Measurements from ENCODE around the gene CNPY1. TPM values are rescaled to one million over a fixed set of nuclear protein-coding genes. Genes with fewer than 3 reads are reported as not detected.

CNPY1 gene
- total and polyA plus RNA-seq, 2 donors (not counting 1 experiment from before 2014, with no cell fraction given), result not detected

DNA sequence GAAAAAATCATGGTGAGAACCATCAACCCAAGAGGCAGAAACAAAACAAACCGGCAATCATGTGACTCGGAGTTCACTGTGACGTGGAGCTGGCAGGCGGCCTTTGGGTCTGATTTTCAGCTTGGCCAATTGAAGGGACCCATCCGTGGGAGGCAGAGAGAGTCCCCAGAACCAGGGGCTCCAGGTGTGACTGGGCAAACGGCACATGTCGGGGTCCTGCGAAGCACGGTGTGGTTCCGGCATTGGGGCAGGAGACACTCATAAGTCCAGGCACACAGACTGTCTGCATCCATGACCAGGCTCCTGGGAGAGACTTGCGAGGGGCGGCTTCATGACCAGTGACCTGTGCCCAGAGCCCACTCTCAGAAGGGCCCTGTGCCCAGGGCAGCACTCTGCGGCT lies 12.6 kb upstream of the CNPY1 start:
- H2AFZ ChIP-seq (ENCODE audit: insufficient read depth, low read depth, low read length, poor library complexity, severe bottlenecking), result no peak overlapping the region
- WGBS (ENCODE audit: insufficient coverage), result 94% methylated on average over 13 of the region's 13 CpGs
- CTCF ChIA-PET, result no interaction called here

DNA sequence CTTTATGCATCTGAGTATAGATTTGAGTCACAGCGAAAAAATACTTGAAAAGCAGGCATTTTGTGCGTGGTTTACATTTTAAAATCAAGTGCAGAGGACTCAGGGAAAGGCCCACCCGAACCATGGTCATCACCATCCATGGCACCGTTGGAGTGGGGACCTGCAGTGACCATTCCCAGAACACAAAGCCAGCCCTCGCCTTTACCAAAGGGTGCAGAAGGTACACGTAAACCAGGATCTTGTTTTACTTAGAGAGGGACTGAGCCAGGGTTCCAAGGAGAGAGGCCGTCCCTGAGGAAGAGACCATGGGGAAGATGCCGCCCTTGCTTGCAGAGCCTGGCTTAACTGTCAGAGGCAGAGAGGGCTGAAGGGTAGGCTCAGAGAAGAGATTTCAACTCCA lies 12.0 kb upstream of the CNPY1 start:
- no peaks in the 10 kb centered on the region for H3K79me2 ChIP-seq (ENCODE audit: control insufficient read depth, insufficient read depth, low read length)
- intact Hi-C loops (cut with micrococcal nuclease), result no loop called here
- peaks cover 0 to 5% (median 0%) of the 10 kb centered on the region in 3 donors for H3K9me3 ChIP-seq (ENCODE audit: control extremely low read depth in 1 of 3, control insufficient read depth in 2 of 3, insufficient read depth in 1 of 3, low read length in 2 of 3)
- ATAC-seq (ENCODE audit: low read depth) (no peak), DNase-seq (no peak)
- POLR2A ChIA-PET, result no interaction called here
- no peak for TF ChIP-seq CTCF (IDR thresholded peaks at IDR 0.05)
- TF ChIP-seq EZH2 (IDR thresholded peaks at IDR 0.05; ENCODE audit: borderline replicate concordance, insufficient read depth, low read depth, low read length, poor library complexity, severe bottlenecking), result no peak
- WGBS (ENCODE audit: insufficient coverage), result 92% methylated on average over 8 of the region's 8 CpGs
- CTCF ChIA-PET, result no interaction called here
- no peak overlapping the region for H2AFZ ChIP-seq (ENCODE audit: insufficient read depth, low read depth, low read length, poor library complexity, severe bottlenecking)
- H3K4me1 ChIP-seq (ENCODE audit: control insufficient read depth in 2 of 2, insufficient read depth in 2 of 2, low read length in 2 of 2), result no peaks in the 10 kb centered on the region
- no peak overlapping the region for H3K4me3 ChIP-seq (ENCODE audit: control extremely low read depth in 1 of 5, extremely low read depth in 1 of 5, insufficient read depth in 1 of 5, low read depth in 2 of 5, low read length in 4 of 5)
- no peaks in the 10 kb centered on the region for H4K20me1 ChIP-seq (ENCODE audit: control insufficient read depth, insufficient read depth, low read length, poor library complexity, severe bottlenecking)
- H3K27ac Mint-ChIP-seq, result no peak overlapping the region
- peaks cover 20% of the 10 kb centered on the region for H3K27me3 Mint-ChIP-seq
- no peak overlapping the region for H3K9ac ChIP-seq (ENCODE audit: low read length)
- no peak overlapping the region for H3K27ac ChIP-seq (ENCODE audit: low read length in 2 of 2)
- no peak overlapping the region for H3K4me2 ChIP-seq (replicated peaks; ENCODE audit: low read depth, low read length, poor library complexity, severe bottlenecking)
- no peaks in the 10 kb centered on the region for H3K4me1 Mint-ChIP-seq
- H3K27me3 ChIP-seq (replicated peaks in 1 of 4; ENCODE audit: control extremely low read depth in 1 of 4, control insufficient read depth in 3 of 4, insufficient read depth in 4 of 4, low read length in 3 of 4), result peaks cover 0 to 12% (median 1%) of the 10 kb centered on the region in 4 experiments
- no peak overlapping the region for H3K4me3 Mint-ChIP-seq
- H3K36me3 ChIP-seq (replicated peaks in 1 of 2; ENCODE audit: control extremely low read depth in 1 of 2, control insufficient read depth in 1 of 2, extremely low read depth in 1 of 2, insufficient read depth in 2 of 2, low read length in 1 of 2), result no peaks in the 10 kb centered on the region
- no peaks in the 10 kb centered on the region for H3K9me3 Mint-ChIP-seq (ENCODE audit: insufficient read depth)

More for the DNA sequence above, 12.6 kb upstream of the CNPY1 start:
- POLR2A ChIA-PET, result no interaction called here
- H3K4me3 ChIP-seq (ENCODE audit: control extremely low read depth in 1 of 5, extremely low read depth in 1 of 5, insufficient read depth in 1 of 5, low read depth in 2 of 5, low read length in 4 of 5), result no peak overlapping the region
- Mint-ChIP-seq H3K4me3 (no peak overlapping the region), H3K9me3 (ENCODE audit: insufficient read depth) (no peaks in the 10 kb centered on the region), H3K27ac (no peak overlapping the region), H3K4me1 (no peaks in the 10 kb centered on the region), H3K27me3 (peaks cover 20% of the 10 kb centered on the region)
- no peak overlapping the region for H3K9ac ChIP-seq (ENCODE audit: low read length)
- H3K4me1 ChIP-seq (ENCODE audit: control insufficient read depth in 2 of 2, insufficient read depth in 2 of 2, low read length in 2 of 2), result no peaks in the 10 kb centered on the region
- peaks cover 0 to 3% (median 0%) of the 10 kb centered on the region in 3 donors for H3K9me3 ChIP-seq (ENCODE audit: control extremely low read depth in 1 of 3, control insufficient read depth in 2 of 3, insufficient read depth in 1 of 3, low read length in 2 of 3)
- no peak overlapping the region for H3K4me2 ChIP-seq (replicated peaks; ENCODE audit: low read depth, low read length, poor library complexity, severe bottlenecking)
- ATAC-seq (ENCODE audit: low read depth) (no peak), DNase-seq (no peak)
- no peaks in the 10 kb centered on the region for H3K36me3 ChIP-seq (replicated peaks in 1 of 2; ENCODE audit: control extremely low read depth in 1 of 2, control insufficient read depth in 1 of 2, extremely low read depth in 1 of 2, insufficient read depth in 2 of 2, low read length in 1 of 2)
- H3K79me2 ChIP-seq (ENCODE audit: control insufficient read depth, insufficient read depth, low read length), result no peaks in the 10 kb centered on the region
- peaks cover 0 to 10% (median 1%) of the 10 kb centered on the region in 4 experiments for H3K27me3 ChIP-seq (replicated peaks in 1 of 4; ENCODE audit: control extremely low read depth in 1 of 4, control insufficient read depth in 3 of 4, insufficient read depth in 4 of 4, low read length in 3 of 4)
- H4K20me1 ChIP-seq (ENCODE audit: control insufficient read depth, insufficient read depth, low read length, poor library complexity, severe bottlenecking), result no peaks in the 10 kb centered on the region
- no peak for TF ChIP-seq EZH2 (IDR thresholded peaks at IDR 0.05; ENCODE audit: borderline replicate concordance, insufficient read depth, low read depth, low read length, poor library complexity, severe bottlenecking)
- no peak for TF ChIP-seq CTCF (IDR thresholded peaks at IDR 0.05)
- intact Hi-C loops (cut with micrococcal nuclease), result no loop called here
- H3K27ac ChIP-seq (ENCODE audit: low read length in 2 of 2), result no peak overlapping the region
